Neural progenitor cell (in vitro differentiated cells): ENCODE measurements around the gene GFOD2.

Experiments used
- CTCF ChIP-seq: fragments of 200-600 bp; sonication (generic); IDR thresholded peaks from 2 replicates; pipeline ENCODE4 v1.5.1; 2017; ENCODE audit warnings: antibody characterized with exemption, mild to moderate bottlenecking
- EZH2phosphoT487 ChIP-seq: fragments of 200-600 bp; sonication (generic); IDR thresholded peaks from 2 replicates; pipeline ENCODE4 v1.6.1; 2017; ENCODE audit warnings: antibody characterized with exemption

- TF ChIP-seq CTCF (no peak), EZH2phosphoT487 (no peak)
Observed at GRCh38 chr16:67677712-67678111, 41.4 kb downstream of the GFOD2 start.
